IMR-90 (cell line): ENCODE measurements around the gene ERAP2. TPM values are rescaled to one million over a fixed set of nuclear protein-coding genes. Genes with fewer than 3 reads are reported as not detected.

ENCODE experiments used
- ATAC-seq: fragments of 200-7000 bp; cut with Tn5 transposase; 2 replicates; pipeline ENCODE4 v1.9.1; 2020; ENCODE audit warnings: low read depth, mild to moderate bottlenecking, moderate library complexity
- BruUV-seq: library from RNA; stranded (reverse); fragments of 400-500 nt; replicated peaks from 2 replicates; lab custom pipeline; 2021; lab: Mats Ljungman, UMichigan
- CTCF ChIA-PET: fragments of 300-600 bp; formaldehyde crosslinking; extraction: SDS; loops from one replicate; lab custom pipeline; 2021; ENCODE audit warnings: antibody characterized with exemption; lab: Yijun Ruan, JAX
- POLR2A ChIA-PET: fragments of 300-600 bp; sonication (Branson Sonifier 250); formaldehyde crosslinking; loops from one replicate; lab custom pipeline; 2022; ENCODE audit warnings: antibody characterized with exemption; ENCODE audit not compliant: unreplicated experiment; lab: Charles Lee
- DNase-seq: peaks from one replicate; pipeline ENCODE4 v3.0.0; 2013
- H2AFZ ChIP-seq: replicated peaks from 2 replicates; pipeline ENCODE3; 2013; ENCODE audit warnings: low read length, mild to moderate bottlenecking; ENCODE audit not compliant: poor library complexity
- H2AK5ac ChIP-seq: 2 replicates; pipeline ENCODE4 v1.6.1; 2013; ENCODE audit warnings: low read depth, low read length, inconsistent platforms
- H2AK9ac ChIP-seq: replicated peaks from 2 replicates; pipeline ENCODE3; 2013; ENCODE audit warnings: mild to moderate bottlenecking, low read depth, low read length, moderate library complexity; ENCODE audit not compliant: poor library complexity
- H2BK120ac ChIP-seq: 2 replicates; pipeline ENCODE4 v1.6.1; 2013; ENCODE audit warnings: low read depth, low read length, inconsistent platforms
- H2BK15ac ChIP-seq: 3 replicates; pipeline ENCODE4 v1.6.1; 2013; ENCODE audit warnings: low read depth, low read length, inconsistent platforms
- H2BK20ac ChIP-seq: 2 replicates; pipeline ENCODE4 v1.6.1; 2013; ENCODE audit warnings: low read depth, mild to moderate bottlenecking, inconsistent platforms, low read length, moderate library complexity
- H2BK5ac ChIP-seq: 2 replicates; pipeline ENCODE4 v1.6.1; 2013; ENCODE audit warnings: mild to moderate bottlenecking, low read depth, low read length, inconsistent platforms; ENCODE audit not compliant: poor library complexity, severe bottlenecking
- H3K14ac ChIP-seq: replicated peaks from 2 replicates; pipeline ENCODE4 v1.6.1; 2013; ENCODE audit warnings: low read depth, low read length, inconsistent platforms
- H3K18ac ChIP-seq: 2 replicates; pipeline ENCODE4 v1.6.1; 2013; ENCODE audit warnings: low read depth, low read length, control low read depth
- H3K23ac ChIP-seq: 2 replicates; pipeline ENCODE4 v1.6.1; 2013; ENCODE audit warnings: low read depth, low read length, inconsistent platforms
- H3K27ac ChIP-seq: 2 replicates; pipeline ENCODE4 v1.5.1; 2013; ENCODE audit warnings: mild to moderate bottlenecking, control low read depth, low read length; ENCODE audit not compliant: insufficient read depth
- H3K27me3 ChIP-seq: 2 replicates; pipeline ENCODE4 v1.6.1; 2013; ENCODE audit warnings: low read length; ENCODE audit not compliant: control insufficient read depth, insufficient read depth
- H3K36me3 ChIP-seq: 2 replicates; pipeline ENCODE4 v1.6.1; 2013; ENCODE audit warnings: low read length, mixed read lengths; ENCODE audit not compliant: control insufficient read depth, insufficient read depth
- H3K4ac ChIP-seq: 2 replicates; pipeline ENCODE4 v1.6.1; 2013; ENCODE audit warnings: low read depth, low read length, inconsistent platforms
- H3K4me1 ChIP-seq: 2 replicates; pipeline ENCODE4 v1.6.1; 2013; ENCODE audit warnings: low read length, mixed read lengths; ENCODE audit not compliant: control insufficient read depth, insufficient read depth
- H3K4me2 ChIP-seq: 2 replicates; pipeline ENCODE4 v1.6.1; 2013; ENCODE audit warnings: low read depth, mild to moderate bottlenecking, control low read depth, low read length, moderate library complexity
- H3K4me3 ChIP-seq: 2 replicates; pipeline ENCODE4 v1.5.1; 2013; ENCODE audit warnings: low read depth, mild to moderate bottlenecking, control low read depth, low read length, moderate library complexity; ENCODE audit not compliant: insufficient read depth
- H3K56ac ChIP-seq: 2 replicates; pipeline ENCODE4 v1.6.1; 2013; ENCODE audit warnings: low read length, inconsistent platforms; ENCODE audit not compliant: insufficient read depth; ENCODE audit errors: extremely low read depth
- H3K79me1 ChIP-seq, 2 experiments: 2 replicates each; pipeline ENCODE4 v1.6.1; 2013; ENCODE audit warnings: low read length in 2 of 2, inconsistent platforms in 1 of 2, low read depth in 1 of 2
- H3K9ac ChIP-seq: 2 replicates; pipeline ENCODE4 v1.6.1; 2013; ENCODE audit warnings: low read depth, low read length, control low read depth
- H3K9me1 ChIP-seq: 2 replicates; pipeline ENCODE4 v1.6.1; 2013; ENCODE audit warnings: low read length, inconsistent platforms; ENCODE audit not compliant: insufficient read depth
- H3K9me3 ChIP-seq: 2 replicates; pipeline ENCODE4 v1.6.1; 2013; ENCODE audit warnings: low read length; ENCODE audit not compliant: control insufficient read depth, insufficient read depth
- H4K20me1 ChIP-seq: 2 replicates; pipeline ENCODE4 v1.6.1; 2013; ENCODE audit warnings: low read length, inconsistent platforms; ENCODE audit not compliant: insufficient read depth
- H4K5ac ChIP-seq: 2 replicates; pipeline ENCODE4 v1.6.1; 2013; ENCODE audit warnings: mild to moderate bottlenecking, low read depth, low read length, control low read depth
- H4K8ac ChIP-seq, 2 experiments: 2 replicates each; pipeline ENCODE4 v1.6.1; 2013; ENCODE audit warnings: low read depth in 2 of 2, low read length in 2 of 2, control low read depth in 1 of 2, inconsistent platforms in 1 of 2
- H4K91ac ChIP-seq: 2 replicates; pipeline ENCODE4 v1.6.1; 2013; ENCODE audit warnings: low read depth, low read length, inconsistent platforms; ENCODE audit not compliant: insufficient read depth
- FOS ChIP-seq: fragments of 150-350 bp; IDR thresholded peaks from 2 replicates; pipeline ENCODE4 v1.6.1; 2016; ENCODE audit warnings: low read depth, low read length
- MAFK ChIP-seq: IDR thresholded peaks from 2 replicates; pipeline ENCODE4 v1.6.1; 2012; ENCODE audit warnings: low read depth, low read length, improper control_type of control experiment
- MXI1 ChIP-seq: IDR thresholded peaks from 2 replicates; pipeline ENCODE4 v1.6.1; 2012; ENCODE audit warnings: low read depth, mild to moderate bottlenecking, low read length, moderate library complexity, borderline replicate concordance
- WGBS, 2 experiments: methylation state at CpG; one replicate each; pipeline versions ENCODE4 v1.1.5 to v1.1.7; 2013; ENCODE audit warnings: missing lambda C conversion rate in 2 of 2; ENCODE audit not compliant: insufficient read length in 1 of 2; ENCODE audit errors: extremely low coverage in 2 of 2; 5-methylcytosine and 5-hydroxymethylcytosine counted together
- dilution Hi-C: fragments of 300-500 bp; cut with HindIII; formaldehyde crosslinking; loops from one replicate; pipeline ENCODE4 v1.14.3; 2018; ENCODE audit warnings: low sequenced_read_pairs; ENCODE audit not compliant: unreplicated experiment
- in situ Hi-C: fragments of 300-500 bp; cut with MboI; formaldehyde crosslinking; loops from 3 replicates; pipeline ENCODE4 v1.14.3; 2019; ENCODE audit warnings: low sequenced_read_pairs, inconsistent platforms, mixed read lengths
- intact Hi-C: fragments of 100-400 bp; cut with micrococcal nuclease; formaldehyde crosslinking; loops from 2 replicates; pipeline ENCODE4 v1.10.0; 2022
- polyA plus RNA-seq, 3 experiments: library from polyadenylated mRNA; depleted of rRNA; stranded (reverse); fragments of >200 nt; gene quantifications; 2 replicates each; pipeline ENCODE4 v1.2.3, GENCODE V29; 2012; ENCODE audit warnings: low replicate concordance in 1 of 3
- total RNA-seq: library from RNA; depleted of rRNA; stranded (reverse); fragments of >200 nt; gene quantifications from 2 replicates; pipeline ENCODE4 v1.2.3, GENCODE V29; 2012

ERAP2 gene
- total and polyA plus RNA-seq, 2 of the 4 experiments (the other 2 are of a cell fraction), result 10.6 to 21.3 TPM

DNA sequence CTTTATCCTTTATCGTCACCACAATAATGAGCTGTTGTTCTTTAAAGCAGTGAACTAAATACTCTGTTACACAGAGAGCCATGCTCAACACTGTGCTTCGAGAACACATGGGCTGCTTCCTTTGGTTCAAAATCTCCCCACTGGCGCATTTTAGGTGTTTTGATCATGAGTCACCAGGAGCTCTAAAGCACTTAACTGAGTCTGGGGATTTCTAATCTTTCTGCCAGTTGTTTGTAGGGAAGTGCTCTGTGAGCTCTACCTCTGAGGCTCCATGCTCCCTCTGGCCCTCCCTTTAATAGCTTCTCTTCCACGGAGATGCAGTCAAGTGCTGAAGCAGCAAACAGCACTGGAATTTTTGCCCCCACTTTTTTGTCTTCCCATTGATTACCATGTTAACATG, 17.0 kb downstream of the ERAP2 start:
- Histone ChIP-seq H2AK5ac (no peak overlapping the region), H4K20me1 (no peaks in the 10 kb centered on the region), H3K9me1 (0 out of 2 replicates have a peak, but pooled peaks cover 3% of the 10 kb centered on the region), H3K36me3 (0 out of 2 replicates have a peak, but pooled peaks cover 2% of the 10 kb centered on the region), H3K9me3 (no peaks in the 10 kb centered on the region), H4K5ac (peak overlapping the region; percentile 20; the same call in 1 of the 2 replicates), H2AFZ (peak overlapping the region; percentile 75), H3K79me1 (no peaks in the 10 kb centered on the region), H3K9ac (no peak overlapping the region), H3K18ac (peak overlapping the region; percentile 44; the same call in 1 of the 2 replicates), H3K4me1 (peaks cover 3% of the 10 kb centered on the region; the same call in 1 of the 2 replicates), H3K4me3 (no peak overlapping the region), H4K8ac (peak overlapping the region in 1 of 2 experiments; percentile 46; a peak in 1 of 4 replicates), H2BK120ac (peak overlapping the region; percentile 17; the same call in 1 of the 2 replicates), H2BK20ac (no peak overlapping the region), H3K56ac (no peak overlapping the region), H3K27ac (no peak overlapping the region), H4K91ac (peak overlapping the region; percentile 28; the same call in 1 of the 2 replicates), H2AK9ac (peak overlapping the region; percentile 47), H2BK15ac (0 out of 3 replicates have a peak overlapping the region, but pooled peaks have one; percentile 4), H3K14ac (no peak overlapping the region), H3K4ac (0 out of 2 replicates have a peak overlapping the region, but pooled peaks have one; percentile 16), H3K27me3 (no peaks in the 10 kb centered on the region), H2BK5ac (no peak overlapping the region), H3K4me2 (peak overlapping the region; percentile 64), H3K23ac (peak overlapping the region; percentile 9; the same call in 1 of the 2 replicates)
- DNase-seq (peak; percentile 90), ATAC-seq (peak; percentile 99)
- TF ChIP-seq MAFK, result no peak
- peak; percentile 82; the same call in 1 of the 2 replicates for TF ChIP-seq MXI1
- peak; percentile 46; the same call in 1 of the 2 replicates for TF ChIP-seq FOS
- ChIA-PET POLR2A (interaction anchor here (0.5 kb wide), 1 partner anchor 167 kb away, joined by 16 read pairs; no protein-coding TSS in a partner anchor), CTCF (interaction anchor here (1.6 kb wide), 1 partner anchor 24 kb away, joined by 6 read pairs; no protein-coding TSS in a partner anchor)
- in situ Hi-C loops, result no loop called here
- dilution Hi-C loops, result loop anchor here (25.0 kb wide), 1 partner anchor 269 kb away; no protein-coding TSS in a partner anchor
- intact Hi-C loops, result no loop called here
- BruUV-seq, result no TSS peak
- 100% methylated on average over 1 of the region's 4 CpGs; no CpG with 5 or more reads in 1 of the 2 experiments for WGBS, 2 experiments
